RWPE1 (cell line): ENCODE measurements around the gene SERHL2.

ENCODE experiments used
- CTCF ChIA-PET: fragments of 350-600 bp; sonication (Branson Sonifier 250); formaldehyde crosslinking; extraction: SDS; loops from one replicate; lab custom pipeline; 2021; lab: Yijun Ruan, JAX
- POLR2A ChIA-PET: fragments of 400-600 bp; formaldehyde crosslinking; extraction: SDS; loops from one replicate; lab custom pipeline; 2020; ENCODE audit warnings: antibody characterized with exemption; ENCODE audit not compliant: low non-redundant PET; lab: Yijun Ruan, JAX
- DNase-seq: peaks from one replicate; pipeline ENCODE4 v3.0.0; 2012; ENCODE audit warnings: low spot score
- H3K27ac ChIP-seq: fragments of 450-650 bp; 2 replicates; pipeline ENCODE4 v1.5.1; 2017
- TF ChIP-seq, protein P1 (sequence below): fragments of 450-650 bp; conservative IDR thresholded peaks from 2 replicates; pipeline ENCODE4 v1.5.1; 2017; ENCODE audit warnings: low read depth, mild to moderate bottlenecking

SERHL2 gene

DNA sequence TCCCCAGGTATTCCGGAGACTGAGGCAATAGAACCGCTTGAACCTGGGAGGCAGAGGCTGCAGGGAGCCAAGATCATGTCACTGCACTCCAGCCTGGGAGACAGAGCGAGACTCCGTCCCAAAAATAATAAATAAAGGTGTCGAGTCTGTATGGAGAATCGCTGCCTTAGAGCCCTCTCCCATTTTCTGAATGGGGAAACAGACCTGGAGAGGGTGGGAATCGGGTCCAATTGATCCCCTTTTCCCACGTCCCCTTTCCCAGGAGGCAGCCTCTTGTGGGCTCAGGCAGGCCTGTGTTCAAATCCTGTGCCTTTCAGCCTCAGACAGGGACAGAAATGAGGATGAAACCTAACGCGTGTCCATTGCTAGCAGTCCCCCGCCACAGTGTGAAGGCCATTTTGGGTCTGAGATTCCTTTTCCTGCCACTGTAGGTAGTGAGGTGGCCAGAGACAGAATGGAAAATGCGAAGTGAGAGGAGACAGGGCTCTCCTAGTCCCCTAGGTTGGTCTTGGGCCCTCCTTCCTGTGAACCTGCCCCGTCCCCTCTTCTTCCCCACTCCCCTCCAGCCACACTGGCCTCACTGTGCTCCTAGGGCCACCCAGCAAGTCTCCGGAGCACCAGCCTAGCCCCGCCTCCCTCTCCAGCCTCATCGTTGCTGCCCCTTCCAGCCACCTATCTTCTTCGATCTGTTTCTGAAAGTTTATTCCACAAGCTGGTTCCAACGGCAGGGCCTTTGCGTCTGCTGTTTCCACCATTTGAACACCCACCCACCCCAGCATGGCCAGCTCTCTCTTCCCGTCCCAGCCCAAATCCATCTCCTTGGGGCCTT lies 63.6 kb downstream of the SERHL2 start:
- ChIA-PET CTCF (no interaction called here), POLR2A (no interaction called here)
- no peak for DNase-seq
- TF ChIP-seq, protein P1, sequence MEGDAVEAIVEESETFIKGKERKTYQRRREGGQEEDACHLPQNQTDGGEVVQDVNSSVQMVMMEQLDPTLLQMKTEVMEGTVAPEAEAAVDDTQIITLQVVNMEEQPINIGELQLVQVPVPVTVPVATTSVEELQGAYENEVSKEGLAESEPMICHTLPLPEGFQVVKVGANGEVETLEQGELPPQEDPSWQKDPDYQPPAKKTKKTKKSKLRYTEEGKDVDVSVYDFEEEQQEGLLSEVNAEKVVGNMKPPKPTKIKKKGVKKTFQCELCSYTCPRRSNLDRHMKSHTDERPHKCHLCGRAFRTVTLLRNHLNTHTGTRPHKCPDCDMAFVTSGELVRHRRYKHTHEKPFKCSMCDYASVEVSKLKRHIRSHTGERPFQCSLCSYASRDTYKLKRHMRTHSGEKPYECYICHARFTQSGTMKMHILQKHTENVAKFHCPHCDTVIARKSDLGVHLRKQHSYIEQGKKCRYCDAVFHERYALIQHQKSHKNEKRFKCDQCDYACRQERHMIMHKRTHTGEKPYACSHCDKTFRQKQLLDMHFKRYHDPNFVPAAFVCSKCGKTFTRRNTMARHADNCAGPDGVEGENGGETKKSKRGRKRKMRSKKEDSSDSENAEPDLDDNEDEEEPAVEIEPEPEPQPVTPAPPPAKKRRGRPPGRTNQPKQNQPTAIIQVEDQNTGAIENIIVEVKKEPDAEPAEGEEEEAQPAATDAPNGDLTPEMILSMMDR = no peak
- H3K27ac ChIP-seq = peak overlapping the region; percentile 100

DNA sequence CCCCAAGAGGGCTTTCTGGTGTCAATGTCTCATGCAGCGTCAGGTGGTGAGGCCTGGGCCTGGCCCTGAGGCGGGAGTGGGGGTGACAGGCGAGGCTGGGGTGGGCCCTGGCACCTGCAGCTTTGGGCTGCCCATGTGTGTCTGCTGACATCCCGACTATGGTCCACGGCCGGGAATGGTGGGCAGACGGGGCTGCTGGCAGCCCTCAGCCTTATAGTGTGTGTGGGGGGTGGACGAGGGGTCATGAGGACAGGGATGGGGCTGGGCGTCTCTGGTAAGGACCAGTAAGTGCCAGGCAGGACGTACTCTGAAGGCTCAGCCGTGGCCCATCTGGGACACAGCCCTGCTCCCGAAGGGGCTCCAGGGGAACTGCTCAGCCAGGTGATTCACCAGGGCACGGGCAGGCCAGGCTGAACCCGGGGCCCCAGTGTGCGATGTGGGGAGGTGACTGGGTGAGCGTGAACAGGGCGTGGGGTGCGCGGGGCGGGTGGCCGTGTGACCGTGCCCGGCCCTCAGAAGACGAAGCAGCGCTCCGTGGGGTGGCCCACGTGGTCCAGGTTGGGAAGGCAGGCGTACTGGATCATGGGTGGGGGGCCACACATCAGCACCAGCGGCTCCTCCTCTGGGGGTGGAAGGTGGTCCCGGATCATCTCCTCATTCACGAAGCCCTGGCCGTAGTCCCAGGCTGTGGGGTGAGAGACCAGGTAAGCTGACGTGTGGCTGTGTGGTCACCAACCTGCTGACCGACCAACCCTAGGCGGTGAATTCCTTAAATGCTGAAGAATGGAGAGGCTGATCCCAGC lies 65.7 kb downstream of the SERHL2 start:
- H3K27ac ChIP-seq = peak overlapping the region; percentile 100
- ChIA-PET POLR2A (no interaction called here), CTCF (no interaction called here)
- TF ChIP-seq, protein P1 = no peak
- no peak for DNase-seq

DNA sequence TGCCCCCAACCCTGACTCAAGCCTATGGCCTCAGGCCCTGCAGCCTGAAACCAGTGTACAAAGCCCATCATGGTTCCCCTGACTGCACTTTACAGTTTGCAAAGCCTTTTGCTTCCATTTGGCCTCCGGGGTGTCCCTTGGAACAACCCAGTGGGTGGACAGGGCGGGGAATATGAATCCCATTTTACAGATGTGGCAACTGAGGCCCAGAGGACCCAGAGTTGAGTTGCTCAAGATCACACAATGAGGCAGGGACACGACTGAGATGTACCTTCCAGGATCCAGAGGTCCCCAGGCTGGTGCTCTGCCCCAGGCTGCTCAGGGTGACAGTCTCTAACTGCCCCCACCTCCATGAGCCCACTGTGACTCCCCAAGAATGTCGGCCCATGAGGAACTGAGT lies 66.3 kb downstream of the SERHL2 start:
- TF ChIP-seq, protein P1 = no peak
- H3K27ac ChIP-seq = peak overlapping the region; percentile 100
- ChIA-PET CTCF (interaction anchor here (2.0 kb wide), 1 partner anchor 11 kb away, joined by 6 read pairs; no protein-coding TSS in a partner anchor), POLR2A (no interaction called here)
- DNase-seq = no peak

DNA sequence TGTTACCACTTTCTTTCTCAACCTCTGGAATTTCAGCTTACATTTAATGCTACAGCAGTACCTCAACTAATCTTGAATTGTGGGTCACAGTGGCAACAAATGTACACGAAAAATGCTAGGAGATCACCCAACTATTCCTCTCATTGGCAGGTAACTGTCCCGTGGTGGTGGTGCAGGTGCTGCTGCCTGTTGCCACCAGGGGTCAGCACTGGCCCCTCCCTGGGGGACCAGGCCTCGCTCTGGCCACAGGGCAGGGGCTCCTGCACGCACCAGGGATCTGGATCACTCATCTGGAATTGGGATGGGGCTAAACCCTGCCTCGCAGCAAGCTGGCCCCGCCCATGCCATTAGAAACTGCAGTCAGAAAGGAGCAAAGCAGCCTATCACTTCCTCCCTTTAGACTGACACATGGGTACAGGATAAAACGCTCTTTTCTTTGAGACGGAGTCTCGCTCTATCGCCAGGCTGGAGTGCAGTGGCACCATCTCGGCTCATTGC lies 67.8 kb downstream of the SERHL2 start:
- peak; percentile 67 for DNase-seq
- CTCF ChIA-PET = interaction anchor here (0.6 to 2.0 kb wide), 8 partner anchors 10 to 714 kb away, joined by 3 to 6 read pairs (median 3); no protein-coding TSS in a partner anchor
- peak overlapping the region; percentile 100 for H3K27ac ChIP-seq
- TF ChIP-seq, protein P1 = peak; percentile 90
- POLR2A ChIA-PET = no interaction called here

DNA sequence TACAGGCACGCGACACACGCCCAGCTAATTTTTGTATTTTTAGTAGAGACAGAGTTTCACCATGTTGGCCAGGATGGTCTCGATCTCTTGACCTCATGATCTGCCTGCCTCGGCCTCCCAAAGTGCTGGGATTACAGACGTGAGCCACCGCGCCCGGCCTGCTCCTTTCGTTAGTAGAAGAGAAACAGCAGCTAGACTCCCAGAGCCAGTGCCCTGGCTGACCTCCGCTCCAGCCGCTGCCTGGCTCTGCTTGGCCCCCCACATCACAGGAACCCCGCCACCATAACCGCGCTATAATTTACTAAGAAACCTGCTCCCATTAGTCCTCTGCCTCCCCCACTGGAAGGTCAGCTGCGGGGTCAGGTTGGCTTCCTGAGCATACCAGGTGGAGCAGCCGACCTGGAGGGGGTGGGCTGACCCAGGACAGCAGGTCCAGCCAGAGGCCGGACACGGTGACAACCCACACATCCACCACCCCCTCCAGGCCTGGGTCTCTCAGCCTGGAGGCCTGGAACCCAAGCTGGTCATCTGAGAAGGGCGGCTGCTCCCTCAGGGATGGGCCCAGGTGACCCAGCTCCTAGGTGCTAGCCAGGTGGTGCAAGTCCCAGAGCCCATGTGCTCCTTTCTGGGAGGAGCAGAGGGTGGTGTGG lies 68.4 kb downstream of the SERHL2 start:
- ChIA-PET CTCF (interaction anchor here (0.6 to 2.0 kb wide), 6 partner anchors 9 to 715 kb away, joined by 3 to 6 read pairs (median 3); no protein-coding TSS in a partner anchor), POLR2A (no interaction called here)
- TF ChIP-seq, protein P1 = no peak
- DNase-seq = no peak
- peak overlapping the region; percentile 100 for H3K27ac ChIP-seq

DNA sequence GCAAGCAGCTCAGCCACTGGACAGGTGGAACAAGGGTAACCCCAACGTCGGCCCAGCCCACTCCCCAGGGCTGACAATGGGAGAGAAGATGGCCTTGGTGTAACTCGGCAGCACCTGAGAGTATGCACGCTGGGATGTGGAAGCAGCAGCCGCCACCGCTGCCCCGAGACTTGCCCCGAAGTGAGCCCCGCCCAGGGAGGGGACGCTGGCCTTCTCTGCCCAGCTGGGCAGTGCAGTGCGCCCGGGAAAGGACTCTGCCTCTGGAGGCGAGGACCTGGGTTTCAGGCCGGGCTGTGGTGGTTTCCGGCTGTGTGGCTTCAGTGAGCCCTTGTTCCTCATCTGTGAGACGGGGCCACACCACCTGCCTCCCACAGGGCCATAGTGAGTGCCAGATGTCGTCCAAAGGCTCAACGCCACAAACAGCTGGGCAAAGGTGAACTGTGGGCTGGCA lies 69.6 kb downstream of the SERHL2 start:
- no peak for DNase-seq
- POLR2A ChIA-PET = no interaction called here
- peak overlapping the region; percentile 100 for H3K27ac ChIP-seq
- CTCF ChIA-PET = no interaction called here
- TF ChIP-seq, protein P1 = no peak
